HCEC 1CT (cell line): ENCODE data around the gene RHOV.

ENCODE experiments used
- DNase-seq: peaks from one replicate; pipeline ENCODE4 v3.0.0-alpha.2; 2017

The RHOV gene

GRCh38 chr15:40873694-40874561 is at the start of gene RHOV:
Gene RHOV (minus strand): TSS chr15:40874234. CDS start chr15:40874139, 95 bp downstream.
- DNase-seq: peak; percentile 29

- no peak for DNase-seq
These were observed 49.5 kb upstream of the RHOV start for GRCh38 chr15:40923551-40923950.

GRCh38 chr15:40922608-40923005 is 48.6 kb upstream of the RHOV start:
- no peak for DNase-seq

- no peak for DNase-seq
These were observed 48.0 kb upstream of the RHOV start for GRCh38 chr15:40921949-40922607.

GRCh38 chr15:40918799-40919392 is 44.9 kb upstream of the RHOV start:
- no peak for DNase-seq

GRCh38 chr15:40918146-40918798 is 44.2 kb upstream of the RHOV start:
- DNase-seq: no peak

- no peak for DNase-seq
These were observed 43.6 kb upstream of the RHOV start for GRCh38 chr15:40917585-40917984.

- DNase-seq: no peak
These were observed 41.6 kb upstream of the RHOV start for GRCh38 chr15:40915679-40916078.

- DNase-seq: no peak
These were observed 41.2 kb upstream of the RHOV start for GRCh38 chr15:40915116-40915661.

GRCh38 chr15:40914486-40914885 is 40.5 kb upstream of the RHOV start:
- no peak for DNase-seq

- no peak for DNase-seq
These were observed 40.0 kb upstream of the RHOV start for GRCh38 chr15:40914013-40914412.

- DNase-seq: no peak
These were observed 38.4 kb upstream of the RHOV start for GRCh38 chr15:40912478-40912877.

- no peak for DNase-seq
These were observed 37.7 kb upstream of the RHOV start for GRCh38 chr15:40911693-40912092.

- no peak for DNase-seq
These were observed 37.1 kb upstream of the RHOV start for GRCh38 chr15:40911141-40911540.

GRCh38 chr15:40909662-40910630 is 35.9 kb upstream of the RHOV start:
- no peak for DNase-seq

- DNase-seq: no peak
These were observed 34.1 kb upstream of the RHOV start for GRCh38 chr15:40908095-40908494.

- DNase-seq: no peak
These were observed 33.2 kb upstream of the RHOV start for GRCh38 chr15:40906991-40907802.

- peak; percentile 96 for DNase-seq
These were observed 32.3 kb upstream of the RHOV start for GRCh38 chr15:40906091-40906990.

- DNase-seq: no peak
These were observed 30.6 kb upstream of the RHOV start for GRCh38 chr15:40904552-40905201.
